Measurements from ENCODE around the gene PSMA6.
"Not testable (repeated sequence)": the region's sequence is repeated elsewhere in the genome, so short reads cannot be mapped to it uniquely, and the experiment has no call there.

Gene PSMA6

GRCh38 chr14:35285168-35286002, 6.8 kb upstream of the PSMA6 start:
- no peak for DNase-seq

- no peak for DNase-seq
Observed at GRCh38 chr14:35286003-35286600, 6.1 kb upstream of the PSMA6 start.

GRCh38 chr14:35286707-35287106, 5.5 kb upstream of the PSMA6 start:
- DNase-seq: no peak

- peak; percentile 20 for DNase-seq
Observed at GRCh38 chr14:35287431-35288013, 4.7 kb upstream of the PSMA6 start.

- DNase-seq: no peak
Observed at GRCh38 chr14:35289623-35290022, 2.6 kb upstream of the PSMA6 start.

- DNase-seq: no peak
Observed at GRCh38 chr14:35292770-35293561, 784 bp downstream of the PSMA6 start.

GRCh38 chr14:35295845-35296161, 3.6 kb downstream of the PSMA6 start:
- DNase-seq: no peak

GRCh38 chr14:35296545-35296944, 4.4 kb downstream of the PSMA6 start:
- no peak for DNase-seq

GRCh38 chr14:35297706-35298105, 5.5 kb downstream of the PSMA6 start:
- no peak for DNase-seq

GRCh38 chr14:35298351-35298750, 6.2 kb downstream of the PSMA6 start:
- DNase-seq: no peak

- DNase-seq: no peak
Observed at GRCh38 chr14:35299708-35300107, 7.5 kb downstream of the PSMA6 start.

- no peak for DNase-seq
Observed at GRCh38 chr14:35300228-35300627, 8.0 kb downstream of the PSMA6 start.

- not testable (repeated sequence) for DNase-seq
Observed at GRCh38 chr14:35301334-35301733, 9.2 kb downstream of the PSMA6 start.

- no peak for DNase-seq
Observed at GRCh38 chr14:35301735-35302528, 9.8 kb downstream of the PSMA6 start.

GRCh38 chr14:35303149-35303935, 11.2 kb downstream of the PSMA6 start:
- DNase-seq: no peak

GRCh38 chr14:35304812-35305462, 12.8 kb downstream of the PSMA6 start:
- DNase-seq: no peak

- no peak for DNase-seq
Observed at GRCh38 chr14:35305633-35306032, 13.5 kb downstream of the PSMA6 start.

GRCh38 chr14:35306114-35306513, 13.9 kb downstream of the PSMA6 start:
- DNase-seq: no peak

GRCh38 chr14:35317820-35318219, 25.6 kb downstream of the PSMA6 start:
- no peak for DNase-seq

GRCh38 chr14:35319509-35319908, 27.3 kb downstream of the PSMA6 start:
- DNase-seq: no peak

- DNase-seq: no peak
Observed at GRCh38 chr14:35320472-35320871, 28.3 kb downstream of the PSMA6 start.
